Natural killer cell (primary cell): ENCODE results near the gene LANCL3. TPM values are rescaled to one million over a fixed set of nuclear protein-coding genes. Genes with fewer than 3 reads are reported as not detected.

Experiments used
- ATAC-seq, 3 donors: fragments of 150-1000 bp in 2 of 3; fragments of 200-7000 bp in 1 of 3; cut with Tn5 transposase; 1 replicate in 1 of 3; 2 replicates in 2 of 3; pipeline ENCODE4 v1.10.0; 2021; ENCODE audit warnings: mild to moderate bottlenecking in 2 of 3, moderate library complexity in 2 of 3
- DNase-seq, 2 donors: peaks; one replicate each; pipeline versions ENCODE4 v3.0.0 to v3.0.0-alpha.2; 2013 to 2021; ENCODE audit warnings: mixed read lengths in 1 of 2
- H3K27ac ChIP-seq: one replicate; pipeline ENCODE4 v1.5.1; 2013; ENCODE audit warnings: mild to moderate bottlenecking, low read length
- H3K27me3 ChIP-seq: one replicate; pipeline ENCODE4 v1.6.1; 2013; ENCODE audit warnings: low read length; ENCODE audit not compliant: control insufficient read depth, insufficient read depth
- H3K36me3 ChIP-seq: one replicate; pipeline ENCODE4 v1.6.1; 2013; ENCODE audit warnings: low read length; ENCODE audit not compliant: control insufficient read depth, insufficient read depth
- H3K4me1 ChIP-seq: one replicate; pipeline ENCODE4 v1.6.1; 2013; ENCODE audit warnings: low read length; ENCODE audit not compliant: control insufficient read depth, insufficient read depth
- H3K4me3 ChIP-seq: one replicate; pipeline ENCODE4 v1.5.1; 2013; ENCODE audit warnings: low read length
- H3K9me3 ChIP-seq: one replicate; pipeline ENCODE4 v1.6.1; 2013; ENCODE audit warnings: low read length; ENCODE audit not compliant: control insufficient read depth, insufficient read depth
- H3K27ac Mint-ChIP-seq, 2 donors: one replicate each; pipeline ENCODE4 v1.8.0; 2022; ENCODE audit warnings: mild to moderate bottlenecking in 2 of 2, mixed read lengths in 2 of 2, moderate library complexity in 1 of 2
- H3K27me3 Mint-ChIP-seq, 2 donors: one replicate each; pipeline ENCODE4 v1.8.0; 2022; ENCODE audit warnings: low read depth in 2 of 2, mixed read lengths in 2 of 2
- H3K36me3 Mint-ChIP-seq: one replicate; pipeline ENCODE4 v1.8.0; 2022; ENCODE audit warnings: mixed read lengths
- H3K4me1 Mint-ChIP-seq, 2 donors: one replicate each; pipeline ENCODE4 v1.8.0; 2022; ENCODE audit warnings: mixed read lengths in 2 of 2
- H3K4me3 Mint-ChIP-seq: one replicate; pipeline ENCODE4 v1.8.0; 2022; ENCODE audit warnings: mild to moderate bottlenecking, moderate library complexity, mixed read lengths
- H3K9me3 Mint-ChIP-seq, 2 donors: one replicate each; pipeline ENCODE4 v1.8.0; 2022; ENCODE audit warnings: mixed read lengths in 2 of 2
- WGBS: methylation state at CpG from one replicate; pipeline ENCODE4 v1.1.7; 2013; ENCODE audit warnings: missing lambda C conversion rate; ENCODE audit not compliant: insufficient coverage; 5-methylcytosine and 5-hydroxymethylcytosine counted together
- intact Hi-C: fragments of 100-400 bp; cut with micrococcal nuclease; formaldehyde crosslinking; loops from one replicate; pipeline ENCODE4 v1.14.2; 2022
- total RNA-seq, 4 donors: library from RNA; stranded (reverse); fragments of 120-200 nt in 1 of 4; gene quantifications; one replicate each; pipeline versions ENCODE4 v1.2.3 to v1.2.4, GENCODE V29; 2013 to 2022
- TF ChIP-seq, protein P1 (sequence below): fragments of 200-600 bp; IDR thresholded peaks from one replicate; pipeline ENCODE4 v1.8.0; 2022; ENCODE audit warnings: antibody characterized with exemption

The LANCL3 gene
- total RNA-seq, 3 donors from 2014 or later (not counting 1 experiment from before 2014, with no cell fraction given) = 2.0 to 2.7 (median 2.6) TPM

DNA sequence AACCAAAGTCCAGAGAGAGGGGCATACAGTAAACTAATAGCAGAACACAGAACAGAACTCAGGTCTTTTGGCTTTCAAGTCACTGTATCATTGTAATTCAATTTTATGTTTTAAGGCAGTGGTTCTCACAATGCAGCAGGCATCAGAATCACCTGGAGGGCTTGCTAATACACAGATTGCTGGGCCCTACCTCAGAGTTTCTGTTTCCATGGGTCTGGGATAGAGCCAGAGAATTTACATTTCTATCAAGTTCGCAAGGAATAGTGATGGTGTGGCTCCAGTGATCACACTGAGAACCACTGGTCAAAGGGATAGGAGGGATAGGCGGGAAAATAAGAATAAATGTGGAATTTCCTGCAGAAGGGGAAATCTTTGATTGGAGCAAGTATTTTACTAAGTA is 36.7 kb downstream of the LANCL3 start:
- TF ChIP-seq, protein P1, sequence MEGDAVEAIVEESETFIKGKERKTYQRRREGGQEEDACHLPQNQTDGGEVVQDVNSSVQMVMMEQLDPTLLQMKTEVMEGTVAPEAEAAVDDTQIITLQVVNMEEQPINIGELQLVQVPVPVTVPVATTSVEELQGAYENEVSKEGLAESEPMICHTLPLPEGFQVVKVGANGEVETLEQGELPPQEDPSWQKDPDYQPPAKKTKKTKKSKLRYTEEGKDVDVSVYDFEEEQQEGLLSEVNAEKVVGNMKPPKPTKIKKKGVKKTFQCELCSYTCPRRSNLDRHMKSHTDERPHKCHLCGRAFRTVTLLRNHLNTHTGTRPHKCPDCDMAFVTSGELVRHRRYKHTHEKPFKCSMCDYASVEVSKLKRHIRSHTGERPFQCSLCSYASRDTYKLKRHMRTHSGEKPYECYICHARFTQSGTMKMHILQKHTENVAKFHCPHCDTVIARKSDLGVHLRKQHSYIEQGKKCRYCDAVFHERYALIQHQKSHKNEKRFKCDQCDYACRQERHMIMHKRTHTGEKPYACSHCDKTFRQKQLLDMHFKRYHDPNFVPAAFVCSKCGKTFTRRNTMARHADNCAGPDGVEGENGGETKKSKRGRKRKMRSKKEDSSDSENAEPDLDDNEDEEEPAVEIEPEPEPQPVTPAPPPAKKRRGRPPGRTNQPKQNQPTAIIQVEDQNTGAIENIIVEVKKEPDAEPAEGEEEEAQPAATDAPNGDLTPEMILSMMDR = no peak
- 90% methylated on average over 2 of the region's 2 CpGs for WGBS
- Histone ChIP-seq H3K9me3 (no peaks in the 10 kb centered on the region), H3K4me1 (no peaks in the 10 kb centered on the region), H3K36me3 (no peaks in the 10 kb centered on the region), H3K27me3 (no peaks in the 10 kb centered on the region), H3K4me3 (no peak overlapping the region), H3K27ac (no peak overlapping the region)
- H3K36me3 Mint-ChIP-seq = no peaks in the 10 kb centered on the region
- H3K4me3 Mint-ChIP-seq = no peak overlapping the region
- DNase-seq = no peak
- peaks cover 0 to 10% of the 10 kb centered on the region in 2 donors for H3K27me3 Mint-ChIP-seq
- ATAC-seq = no peak
- H3K9me3 Mint-ChIP-seq = no peaks in the 10 kb centered on the region
- intact Hi-C loops = no loop called here
- peaks cover 6 to 14% of the 10 kb centered on the region in 2 donors for H3K4me1 Mint-ChIP-seq
- no peak overlapping the region for H3K27ac Mint-ChIP-seq

DNA sequence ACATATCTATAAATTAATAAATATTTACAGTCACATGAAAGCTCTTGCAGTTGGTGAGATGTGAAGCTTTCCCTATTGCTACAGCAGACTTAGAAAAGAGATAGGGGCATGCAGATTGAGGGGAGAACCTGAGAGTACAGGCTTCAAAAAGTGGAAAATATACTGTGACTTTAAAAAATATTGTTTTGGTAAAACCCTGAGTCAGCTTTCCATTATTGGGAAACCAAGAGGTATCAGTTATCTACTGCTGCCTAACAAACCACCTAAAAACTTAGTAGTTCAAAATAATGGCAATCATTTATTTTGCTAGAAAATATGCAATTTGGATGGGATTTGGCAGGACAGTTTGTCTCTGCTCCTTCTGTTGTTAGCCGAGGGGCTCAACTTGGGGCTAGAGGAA is 38.3 kb downstream of the LANCL3 start:
- no peak overlapping the region for H3K4me3 ChIP-seq
- H3K27ac ChIP-seq = no peak overlapping the region
- ATAC-seq = no peak
- TF ChIP-seq, protein P1 = no peak
- no peaks in the 10 kb centered on the region for H3K4me1 Mint-ChIP-seq
- H3K4me1 ChIP-seq = no peaks in the 10 kb centered on the region
- H3K36me3 Mint-ChIP-seq = no peaks in the 10 kb centered on the region
- H3K27ac Mint-ChIP-seq = no peak overlapping the region
- no peaks in the 10 kb centered on the region for H3K27me3 ChIP-seq
- intact Hi-C loops = no loop called here
- no peaks in the 10 kb centered on the region for H3K9me3 ChIP-seq
- H3K36me3 ChIP-seq = no peaks in the 10 kb centered on the region
- no peaks in the 10 kb centered on the region for H3K9me3 Mint-ChIP-seq
- no peak for DNase-seq
- no peak overlapping the region for H3K4me3 Mint-ChIP-seq
- WGBS = 92% methylated on average over 1 of the region's 1 CpG
- peaks cover 0 to 10% of the 10 kb centered on the region in 2 donors for H3K27me3 Mint-ChIP-seq

DNA sequence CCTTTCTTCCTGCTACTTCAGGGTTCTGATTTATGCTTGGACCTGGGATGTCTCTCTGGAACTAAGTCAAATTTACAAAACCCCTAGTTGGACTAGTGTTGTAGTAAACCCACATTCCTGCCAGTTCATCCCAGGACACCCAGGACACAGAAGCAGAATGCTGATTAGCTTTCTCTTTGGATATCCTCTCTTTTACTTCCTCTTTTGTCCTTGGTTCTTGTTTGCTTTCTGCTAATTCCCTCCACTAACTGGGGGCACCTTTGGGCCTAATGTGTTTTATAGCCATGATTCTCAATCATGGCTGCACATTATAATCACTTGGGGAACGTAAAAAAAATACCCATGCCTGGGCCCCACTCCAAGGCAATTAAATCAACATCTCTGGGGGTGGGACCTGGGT is 42.5 kb downstream of the LANCL3 start:
- Histone ChIP-seq H3K9me3 (no peaks in the 10 kb centered on the region), H3K4me1 (peaks cover 2% of the 10 kb centered on the region), H3K36me3 (no peaks in the 10 kb centered on the region), H3K4me3 (no peak overlapping the region), H3K27me3 (no peaks in the 10 kb centered on the region), H3K27ac (no peak overlapping the region)
- H3K36me3 Mint-ChIP-seq = no peaks in the 10 kb centered on the region
- H3K27ac Mint-ChIP-seq = no peak overlapping the region
- TF ChIP-seq, protein P1 = no peak
- no peaks in the 10 kb centered on the region for H3K27me3 Mint-ChIP-seq
- DNase-seq (no peak), ATAC-seq (no peak)
- no peak overlapping the region for H3K4me3 Mint-ChIP-seq
- no CpG with 5 or more reads among the region's 1 CpG for WGBS
- H3K4me1 Mint-ChIP-seq = peaks cover 5 to 12% of the 10 kb centered on the region in 2 donors
- no peaks in the 10 kb centered on the region for H3K9me3 Mint-ChIP-seq
- intact Hi-C loops = no loop called here

DNA sequence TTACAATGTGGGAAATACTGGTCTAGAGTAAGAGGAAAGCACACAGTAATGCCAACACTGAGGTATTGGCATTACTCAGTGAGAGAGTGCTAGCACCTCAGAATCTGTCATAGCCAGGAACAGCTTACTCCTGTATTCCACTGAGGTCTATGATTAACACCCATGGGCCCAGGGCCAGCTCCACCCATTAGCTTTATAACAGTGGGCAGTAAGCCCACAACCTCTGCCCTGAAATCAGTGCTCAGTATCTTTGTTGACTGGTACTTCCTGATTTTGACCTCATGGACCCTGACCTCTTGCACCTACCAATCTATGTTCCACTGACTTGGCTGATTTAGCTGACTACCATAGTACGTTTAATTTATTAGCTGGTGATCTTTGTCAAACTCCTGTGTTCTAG is 56.1 kb downstream of the LANCL3 start:
- H3K27me3 Mint-ChIP-seq = no peaks in the 10 kb centered on the region
- peaks cover 0 to 10% of the 10 kb centered on the region in 2 donors for H3K4me1 Mint-ChIP-seq
- H3K4me3 Mint-ChIP-seq = no peak overlapping the region
- DNase-seq (no peak), ATAC-seq (no peak)
- Histone ChIP-seq H3K36me3 (no peaks in the 10 kb centered on the region), H3K27me3 (no peaks in the 10 kb centered on the region), H3K4me1 (no peaks in the 10 kb centered on the region), H3K9me3 (no peaks in the 10 kb centered on the region), H3K4me3 (no peak overlapping the region), H3K27ac (no peak overlapping the region)
- no peaks in the 10 kb centered on the region for H3K36me3 Mint-ChIP-seq
- no peaks in the 10 kb centered on the region for H3K9me3 Mint-ChIP-seq
- no peak overlapping the region for H3K27ac Mint-ChIP-seq
- intact Hi-C loops = no loop called here
- WGBS = no CpG with 5 or more reads among the region's 1 CpG
- TF ChIP-seq, protein P1 = no peak
